ENCODE measurements around the gene HP. TPM values are rescaled to one million over a fixed set of nuclear protein-coding genes. Genes with fewer than 3 reads are reported as not detected.

HP gene
- total and polyA plus RNA-seq, 2 of the 8 experiments (the other 6 are each of a cell fraction or from before 2014, with no cell fraction given), result not detected

DNA sequence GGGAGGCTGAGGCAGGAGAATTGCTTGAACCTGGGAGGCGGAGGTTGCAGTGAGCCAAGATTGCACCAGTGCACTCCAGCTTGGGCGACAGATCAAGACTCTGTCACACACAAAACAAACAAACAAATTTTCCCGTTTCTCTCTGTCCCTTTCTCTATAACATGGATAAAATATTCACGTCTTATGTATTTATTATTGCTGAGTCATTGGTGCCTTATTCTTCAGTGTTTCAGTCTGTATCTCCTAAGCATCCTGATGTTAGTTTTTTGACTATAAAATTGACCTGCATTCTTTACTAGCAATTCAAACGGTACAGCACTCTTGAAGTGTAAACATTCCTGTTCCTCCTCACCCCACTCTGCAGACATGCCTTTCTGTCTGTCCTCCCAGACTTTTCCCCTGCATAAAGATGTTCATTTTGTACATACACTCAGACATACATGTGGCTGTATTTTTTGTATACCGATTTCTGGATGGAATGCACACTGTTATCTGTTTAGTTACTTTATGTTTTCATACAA, 29.4 kb upstream of the HP start (continued):
- TF ChIP-seq, protein P1, sequence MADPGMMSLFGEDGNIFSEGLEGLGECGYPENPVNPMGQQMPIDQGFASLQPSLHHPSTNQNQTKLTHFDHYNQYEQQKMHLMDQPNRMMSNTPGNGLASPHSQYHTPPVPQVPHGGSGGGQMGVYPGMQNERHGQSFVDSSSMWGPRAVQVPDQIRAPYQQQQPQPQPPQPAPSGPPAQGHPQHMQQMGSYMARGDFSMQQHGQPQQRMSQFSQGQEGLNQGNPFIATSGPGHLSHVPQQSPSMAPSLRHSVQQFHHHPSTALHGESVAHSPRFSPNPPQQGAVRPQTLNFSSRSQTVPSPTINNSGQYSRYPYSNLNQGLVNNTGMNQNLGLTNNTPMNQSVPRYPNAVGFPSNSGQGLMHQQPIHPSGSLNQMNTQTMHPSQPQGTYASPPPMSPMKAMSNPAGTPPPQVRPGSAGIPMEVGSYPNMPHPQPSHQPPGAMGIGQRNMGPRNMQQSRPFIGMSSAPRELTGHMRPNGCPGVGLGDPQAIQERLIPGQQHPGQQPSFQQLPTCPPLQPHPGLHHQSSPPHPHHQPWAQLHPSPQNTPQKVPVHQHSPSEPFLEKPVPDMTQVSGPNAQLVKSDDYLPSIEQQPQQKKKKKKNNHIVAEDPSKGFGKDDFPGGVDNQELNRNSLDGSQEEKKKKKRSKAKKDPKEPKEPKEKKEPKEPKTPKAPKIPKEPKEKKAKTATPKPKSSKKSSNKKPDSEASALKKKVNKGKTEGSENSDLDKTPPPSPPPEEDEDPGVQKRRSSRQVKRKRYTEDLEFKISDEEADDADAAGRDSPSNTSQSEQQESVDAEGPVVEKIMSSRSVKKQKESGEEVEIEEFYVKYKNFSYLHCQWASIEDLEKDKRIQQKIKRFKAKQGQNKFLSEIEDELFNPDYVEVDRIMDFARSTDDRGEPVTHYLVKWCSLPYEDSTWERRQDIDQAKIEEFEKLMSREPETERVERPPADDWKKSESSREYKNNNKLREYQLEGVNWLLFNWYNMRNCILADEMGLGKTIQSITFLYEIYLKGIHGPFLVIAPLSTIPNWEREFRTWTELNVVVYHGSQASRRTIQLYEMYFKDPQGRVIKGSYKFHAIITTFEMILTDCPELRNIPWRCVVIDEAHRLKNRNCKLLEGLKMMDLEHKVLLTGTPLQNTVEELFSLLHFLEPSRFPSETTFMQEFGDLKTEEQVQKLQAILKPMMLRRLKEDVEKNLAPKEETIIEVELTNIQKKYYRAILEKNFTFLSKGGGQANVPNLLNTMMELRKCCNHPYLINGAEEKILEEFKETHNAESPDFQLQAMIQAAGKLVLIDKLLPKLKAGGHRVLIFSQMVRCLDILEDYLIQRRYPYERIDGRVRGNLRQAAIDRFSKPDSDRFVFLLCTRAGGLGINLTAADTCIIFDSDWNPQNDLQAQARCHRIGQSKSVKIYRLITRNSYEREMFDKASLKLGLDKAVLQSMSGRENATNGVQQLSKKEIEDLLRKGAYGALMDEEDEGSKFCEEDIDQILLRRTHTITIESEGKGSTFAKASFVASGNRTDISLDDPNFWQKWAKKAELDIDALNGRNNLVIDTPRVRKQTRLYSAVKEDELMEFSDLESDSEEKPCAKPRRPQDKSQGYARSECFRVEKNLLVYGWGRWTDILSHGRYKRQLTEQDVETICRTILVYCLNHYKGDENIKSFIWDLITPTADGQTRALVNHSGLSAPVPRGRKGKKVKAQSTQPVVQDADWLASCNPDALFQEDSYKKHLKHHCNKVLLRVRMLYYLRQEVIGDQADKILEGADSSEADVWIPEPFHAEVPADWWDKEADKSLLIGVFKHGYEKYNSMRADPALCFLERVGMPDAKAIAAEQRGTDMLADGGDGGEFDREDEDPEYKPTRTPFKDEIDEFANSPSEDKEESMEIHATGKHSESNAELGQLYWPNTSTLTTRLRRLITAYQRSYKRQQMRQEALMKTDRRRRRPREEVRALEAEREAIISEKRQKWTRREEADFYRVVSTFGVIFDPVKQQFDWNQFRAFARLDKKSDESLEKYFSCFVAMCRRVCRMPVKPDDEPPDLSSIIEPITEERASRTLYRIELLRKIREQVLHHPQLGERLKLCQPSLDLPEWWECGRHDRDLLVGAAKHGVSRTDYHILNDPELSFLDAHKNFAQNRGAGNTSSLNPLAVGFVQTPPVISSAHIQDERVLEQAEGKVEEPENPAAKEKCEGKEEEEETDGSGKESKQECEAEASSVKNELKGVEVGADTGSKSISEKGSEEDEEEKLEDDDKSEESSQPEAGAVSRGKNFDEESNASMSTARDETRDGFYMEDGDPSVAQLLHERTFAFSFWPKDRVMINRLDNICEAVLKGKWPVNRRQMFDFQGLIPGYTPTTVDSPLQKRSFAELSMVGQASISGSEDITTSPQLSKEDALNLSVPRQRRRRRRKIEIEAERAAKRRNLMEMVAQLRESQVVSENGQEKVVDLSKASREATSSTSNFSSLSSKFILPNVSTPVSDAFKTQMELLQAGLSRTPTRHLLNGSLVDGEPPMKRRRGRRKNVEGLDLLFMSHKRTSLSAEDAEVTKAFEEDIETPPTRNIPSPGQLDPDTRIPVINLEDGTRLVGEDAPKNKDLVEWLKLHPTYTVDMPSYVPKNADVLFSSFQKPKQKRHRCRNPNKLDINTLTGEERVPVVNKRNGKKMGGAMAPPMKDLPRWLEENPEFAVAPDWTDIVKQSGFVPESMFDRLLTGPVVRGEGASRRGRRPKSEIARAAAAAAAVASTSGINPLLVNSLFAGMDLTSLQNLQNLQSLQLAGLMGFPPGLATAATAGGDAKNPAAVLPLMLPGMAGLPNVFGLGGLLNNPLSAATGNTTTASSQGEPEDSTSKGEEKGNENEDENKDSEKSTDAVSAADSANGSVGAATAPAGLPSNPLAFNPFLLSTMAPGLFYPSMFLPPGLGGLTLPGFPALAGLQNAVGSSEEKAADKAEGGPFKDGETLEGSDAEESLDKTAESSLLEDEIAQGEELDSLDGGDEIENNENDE (IDR thresholded peaks at IDR 0.05; ENCODE audit: insufficient replicate concordance, low read length), result no peak

Data from H1 (cell line).